KG1 (cell line): ENCODE measurements around the gene TRABD2B.
"Not testable (repeated sequence)": the region's sequence is repeated elsewhere in the genome, so short reads cannot be mapped to it uniquely, and the experiment has no call there.

Experiments used
- DNase-seq: peaks from one replicate; lab custom pipeline; 2025; lab: John Stamatoyannopoulos, UW

The TRABD2B gene

DNA sequence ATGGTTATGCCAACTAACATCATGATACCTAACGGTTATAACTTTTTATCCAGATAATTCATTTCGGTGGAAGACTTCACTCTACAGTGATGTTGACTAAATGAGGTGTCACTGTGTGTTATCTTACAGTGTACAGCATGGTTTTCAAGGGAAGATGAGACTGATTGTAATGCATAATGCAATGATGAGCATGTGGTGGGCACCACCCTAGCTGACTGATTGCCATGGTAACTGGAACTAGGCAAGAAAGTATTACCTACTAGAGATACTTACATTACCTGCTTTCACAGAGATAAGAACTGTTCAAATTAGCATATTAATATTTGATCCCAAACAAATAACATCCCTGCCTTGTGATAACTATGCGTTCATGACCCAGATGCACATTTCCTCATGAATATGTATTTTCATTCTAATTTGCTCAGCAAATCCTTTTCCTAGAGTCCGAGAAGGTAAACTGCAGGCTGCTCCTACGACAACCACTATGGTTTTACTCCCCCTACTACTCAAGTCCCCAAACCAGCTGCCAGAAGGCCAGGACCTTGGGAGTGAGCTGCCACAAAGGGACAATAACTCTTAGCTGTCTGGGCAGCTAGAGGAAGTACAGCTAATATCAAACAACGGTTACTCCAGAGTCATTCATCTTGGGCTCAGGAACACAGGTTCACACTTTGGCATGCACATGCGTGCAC is 29.2 kb downstream of the TRABD2B start:
- DNase-seq, result no peak

DNA sequence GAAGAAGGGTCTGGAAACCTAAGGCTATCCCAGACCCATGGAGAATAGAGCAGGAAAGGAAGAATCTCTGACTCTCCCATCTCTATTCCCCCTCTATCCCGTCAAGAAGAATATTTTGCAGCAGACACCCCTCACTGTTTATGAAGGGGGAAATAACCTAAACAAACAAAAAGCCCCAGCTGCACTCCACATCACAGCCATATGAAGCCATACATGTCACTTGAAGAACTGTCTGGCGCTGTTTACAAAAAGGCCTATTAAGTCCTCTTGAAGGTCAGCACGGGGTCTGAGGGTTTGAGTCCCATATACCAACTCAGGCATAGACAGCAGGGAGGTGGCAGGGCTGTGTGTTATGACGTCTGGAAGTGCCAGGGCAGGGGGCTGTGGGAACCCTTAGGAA is 31.4 kb downstream of the TRABD2B start:
- DNase-seq, result no peak

DNA sequence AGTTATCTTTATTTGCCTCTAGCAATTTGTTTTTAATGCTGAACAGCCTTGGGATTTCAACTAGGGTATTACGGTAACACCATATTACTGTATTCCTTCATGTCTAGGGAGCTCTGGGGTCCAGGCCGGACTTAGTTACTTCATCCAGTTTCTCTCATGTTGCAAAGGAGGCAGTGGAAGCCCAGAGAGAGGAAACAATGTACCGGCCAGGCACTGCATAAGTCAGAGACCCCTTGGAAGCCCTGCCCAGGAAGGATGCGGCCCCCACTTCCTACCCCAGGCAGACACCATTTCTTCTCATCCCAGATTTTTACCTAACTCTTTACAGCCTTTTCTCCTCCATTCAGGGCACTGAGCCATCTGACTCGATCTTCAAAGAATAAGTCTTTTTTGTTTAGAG is 32.5 kb downstream of the TRABD2B start:
- no peak for DNase-seq

DNA sequence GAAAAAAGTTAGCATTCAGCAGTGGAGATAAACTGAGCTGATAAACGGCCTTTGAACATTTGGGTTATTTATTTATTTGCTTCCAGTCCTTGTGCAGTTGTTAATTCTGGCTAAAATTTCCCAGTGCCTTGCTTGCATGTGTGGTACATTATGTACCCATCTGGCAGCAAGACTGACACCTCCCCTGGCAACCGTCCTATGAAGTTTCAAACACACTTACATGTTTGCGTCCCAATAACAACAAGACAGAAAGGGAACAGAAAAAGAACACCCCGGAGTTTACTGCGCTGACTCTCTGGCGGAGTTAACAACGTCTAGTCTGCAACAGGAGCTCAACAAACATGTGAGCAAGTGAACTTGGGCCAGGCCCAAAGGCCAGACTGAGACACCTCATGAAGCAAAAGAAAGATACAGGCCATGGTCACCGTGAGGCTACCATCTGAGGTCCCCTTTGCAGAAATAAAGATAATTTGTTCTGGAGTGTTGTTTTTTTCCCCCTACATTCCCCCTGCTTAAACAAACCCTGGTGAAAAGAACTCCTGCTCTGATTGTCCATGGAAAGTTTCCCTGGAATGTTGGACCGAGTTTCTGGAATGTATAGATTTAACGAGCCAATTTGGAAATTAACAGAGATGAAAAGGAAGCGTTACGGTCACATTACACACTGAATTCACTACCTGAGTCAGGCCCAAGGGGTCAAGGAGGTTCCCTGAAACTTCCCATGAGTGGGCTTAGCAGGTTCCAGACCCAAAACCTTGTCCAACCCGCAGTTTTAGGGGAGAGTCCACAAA is 33.4 kb downstream of the TRABD2B start:
- no peak for DNase-seq

DNA sequence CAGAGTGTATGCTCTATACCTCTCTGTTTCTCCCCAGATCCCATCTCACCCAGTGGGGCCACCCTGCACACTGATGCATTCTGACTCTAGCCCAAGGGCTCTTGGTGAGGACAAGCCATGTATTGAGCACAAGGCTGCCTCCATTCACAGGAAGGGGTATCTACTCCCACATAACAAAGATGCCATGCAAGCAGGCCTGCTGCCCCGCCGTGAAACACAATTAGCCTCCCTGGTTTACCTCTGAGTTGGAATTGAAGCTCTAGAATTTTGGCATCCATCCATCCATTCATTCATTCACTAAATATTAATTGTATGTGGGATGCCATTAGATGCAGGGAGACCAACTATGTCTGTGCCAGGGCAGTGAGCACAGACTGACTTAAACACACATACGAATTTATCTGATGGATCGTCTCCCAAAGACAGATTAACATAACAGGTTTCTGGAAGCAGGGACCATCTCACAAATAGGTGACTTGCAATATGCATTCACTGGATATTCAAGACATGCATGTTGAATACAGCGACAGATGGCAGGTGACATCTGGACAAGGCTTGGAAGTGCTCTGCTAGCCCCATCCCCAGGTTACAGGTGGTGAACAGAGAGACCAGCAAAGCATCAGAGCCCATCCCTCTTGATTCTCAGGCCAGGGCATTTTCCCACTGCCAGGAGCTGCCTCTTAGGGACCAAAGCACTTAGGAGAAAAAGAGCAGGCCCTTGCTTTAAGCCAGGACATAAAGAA is 34.3 kb downstream of the TRABD2B start:
- DNase-seq, result no peak

DNA sequence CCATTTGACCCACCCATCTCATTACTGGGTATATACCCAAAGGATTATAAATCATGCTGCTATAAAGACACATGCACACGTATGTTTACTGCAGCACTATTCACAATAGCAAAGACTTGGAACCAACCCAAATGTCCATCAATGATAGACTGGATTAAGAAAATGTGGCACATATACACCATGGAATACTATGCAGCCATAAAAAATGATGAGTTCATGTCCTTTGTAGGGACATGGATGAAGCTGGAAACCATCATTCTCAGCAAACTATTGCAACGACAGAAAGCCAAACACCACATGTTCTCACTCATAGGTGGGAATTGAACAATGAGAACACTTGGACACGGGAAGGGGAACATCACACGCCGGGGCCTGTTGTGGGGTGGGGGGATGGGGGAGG is 35.4 kb downstream of the TRABD2B start:
- not testable (repeated sequence) for DNase-seq

- DNase-seq, result not testable (repeated sequence)
These were observed 40.7 kb downstream of the TRABD2B start for GRCh38 chr1:47956491-47956890.

- no peak for DNase-seq
These were observed 43.5 kb downstream of the TRABD2B start for GRCh38 chr1:47953661-47954060.

GRCh38 chr1:47951545-47952235 is 45.5 kb downstream of the TRABD2B start:
- DNase-seq, result no peak

DNA sequence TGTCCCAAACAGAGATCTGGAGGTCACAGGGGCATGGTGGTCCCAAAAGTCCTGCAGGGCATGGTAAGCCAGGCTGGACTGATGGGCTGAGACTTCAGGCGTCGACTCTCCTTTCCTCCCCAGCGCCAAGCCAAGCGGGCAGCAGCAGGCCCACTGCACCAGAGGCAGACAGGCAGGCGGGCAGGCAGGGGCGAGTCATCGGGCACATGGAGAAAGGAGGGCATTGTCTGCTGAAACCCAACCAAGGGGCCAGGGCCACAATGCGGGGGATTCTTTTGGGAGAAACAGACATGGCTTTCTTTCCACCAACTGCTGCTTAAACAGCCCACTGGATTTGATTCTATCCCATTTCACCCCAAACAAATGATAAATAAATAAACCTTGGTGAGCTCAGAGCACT is 46.2 kb downstream of the TRABD2B start:
- DNase-seq, result no peak

GRCh38 chr1:47950471-47950870 is 46.7 kb downstream of the TRABD2B start:
- no peak for DNase-seq

GRCh38 chr1:47948126-47948525 is 49.1 kb downstream of the TRABD2B start:
- no peak for DNase-seq

GRCh38 chr1:47947531-47947930 is 49.7 kb downstream of the TRABD2B start:
- DNase-seq, result no peak

DNA sequence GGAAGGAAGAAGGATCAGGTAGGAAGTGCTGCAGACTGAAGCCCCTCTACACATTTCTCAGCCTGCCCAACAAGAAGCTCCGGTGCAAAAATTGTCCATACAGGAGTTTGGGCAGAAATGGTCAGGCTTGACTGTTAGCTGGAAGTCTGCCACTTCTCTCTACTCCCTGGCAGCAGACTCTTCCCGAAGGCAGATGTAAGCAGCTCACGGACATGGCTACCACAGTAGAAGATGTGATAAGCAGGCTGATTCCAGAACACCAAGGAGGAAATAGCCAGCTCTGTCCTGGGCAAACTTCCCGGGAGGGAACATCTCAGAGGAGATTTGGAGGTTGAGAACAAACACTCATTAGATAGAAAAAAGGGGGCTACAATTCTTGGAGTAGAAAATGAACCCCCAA is 52.6 kb downstream of the TRABD2B start:
- no peak for DNase-seq

- no peak for DNase-seq
These were observed 55.0 kb downstream of the TRABD2B start for GRCh38 chr1:47942240-47942629.

GRCh38 chr1:47941609-47942239 is 55.5 kb downstream of the TRABD2B start:
- DNase-seq, result no peak

DNA sequence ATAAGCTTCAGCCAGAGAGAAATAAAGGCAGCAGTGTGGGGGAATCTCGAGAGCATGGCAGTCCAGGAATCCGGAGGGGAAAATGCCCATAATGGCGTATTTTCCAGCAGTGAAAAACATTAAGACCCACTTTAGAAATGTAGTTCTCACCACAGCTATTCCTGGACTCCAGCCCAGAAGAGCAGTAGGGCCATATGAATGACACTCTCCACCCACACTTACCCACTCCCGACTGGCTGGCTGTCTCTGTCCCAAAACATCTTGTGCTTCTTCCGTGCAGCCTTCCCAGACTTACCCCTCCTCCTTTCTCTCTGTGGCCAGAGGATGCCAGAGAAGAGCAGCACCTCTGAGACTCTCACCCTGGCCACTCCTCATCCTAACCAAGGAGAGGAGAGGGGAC is 56.4 kb downstream of the TRABD2B start:
- DNase-seq, result no peak

- no peak for DNase-seq
These were observed 56.9 kb downstream of the TRABD2B start for GRCh38 chr1:47940326-47940725.

- DNase-seq, result no peak
These were observed 58.7 kb downstream of the TRABD2B start for GRCh38 chr1:47938520-47938919.

DNA sequence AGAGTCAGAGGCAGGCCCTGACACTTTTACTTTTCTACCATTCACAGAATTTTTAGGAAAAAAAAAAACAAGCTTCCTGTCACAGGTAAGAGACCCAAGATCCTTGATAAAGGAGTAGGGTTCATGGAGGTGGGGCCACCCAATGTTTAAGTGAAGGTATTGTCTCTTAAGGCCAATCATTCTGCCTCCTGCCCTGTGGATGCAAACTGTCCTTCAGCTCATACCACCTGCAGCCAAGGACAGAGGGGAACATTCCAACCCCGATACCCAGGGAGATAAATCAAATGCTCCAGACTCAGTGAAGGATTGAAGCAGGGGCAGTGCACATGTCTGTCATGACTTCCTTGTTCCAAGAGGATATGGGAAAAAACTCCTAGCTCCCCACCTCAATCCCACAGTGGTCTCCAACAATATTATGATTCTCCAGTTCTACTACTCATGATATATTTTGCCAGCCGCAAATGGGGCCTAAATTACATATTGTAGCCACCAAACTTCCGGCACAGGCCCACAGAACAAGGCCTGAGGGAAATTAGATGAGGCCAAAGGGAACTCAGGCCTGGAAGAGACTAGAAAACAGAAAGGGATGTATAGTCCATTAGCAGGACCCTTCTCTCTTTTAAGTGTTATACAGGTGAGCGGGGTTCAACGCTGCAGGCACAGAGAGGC is 59.5 kb downstream of the TRABD2B start:
- DNase-seq, result no peak

DNA sequence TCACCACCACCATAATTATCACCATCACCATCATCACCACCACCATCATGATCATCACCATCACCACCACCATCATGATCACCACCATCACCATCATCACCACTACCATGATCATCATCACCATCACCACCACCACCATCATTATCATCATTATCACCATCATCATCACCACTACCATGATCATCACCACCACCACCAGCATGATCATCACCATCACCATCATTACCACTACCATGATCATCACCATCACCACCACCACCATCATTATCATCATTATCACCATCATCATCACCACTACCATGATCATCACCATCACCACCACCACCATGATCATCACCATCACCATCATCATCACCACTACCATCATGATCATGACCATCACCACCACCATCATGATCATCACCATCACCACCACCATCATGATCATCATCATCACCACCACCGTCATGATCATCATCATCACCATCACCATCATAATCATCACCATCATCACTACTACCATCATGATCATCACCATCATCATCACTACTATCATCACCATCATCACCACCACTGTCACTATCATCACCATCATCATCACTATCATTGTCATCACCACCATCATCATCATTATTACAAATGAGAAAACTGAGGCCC is 60.2 kb downstream of the TRABD2B start:
- DNase-seq, result no peak
